ENCODE results near the gene MAG. TPM values are rescaled to one million over a fixed set of nuclear protein-coding genes. Genes with fewer than 3 reads are reported as not detected.

The MAG gene
- total and polyA plus RNA-seq, 2 of the 13 experiments (the other 11 are each of a cell fraction or from before 2014, with no cell fraction given): 0.20 to 1.3 TPM

- TF ChIP-seq ZBTB2 (CRISPR knock-in tag; IDR thresholded peaks at IDR 0.05; ENCODE audit: low read depth) (no peak), NFE2L1 (CRISPR knock-in tag; IDR thresholded peaks at IDR 0.05; ENCODE audit: borderline replicate concordance) (no peak), MBNL3 (CRISPR knock-in tag; conservative IDR thresholded peaks at IDR 0.05) (no peak), GMEB2 (CRISPR knock-in tag; IDR thresholded peaks at IDR 0.05; ENCODE audit: low read depth) (no peak), ARNT (IDR thresholded peaks at IDR 0.05) (no peak), PLRG1 (conservative IDR thresholded peaks at IDR 0.05) (no peak), ARID4A (CRISPR knock-in tag; IDR thresholded peaks at IDR 0.05; ENCODE audit: borderline replicate concordance) (peak; percentile 27; the same call in 1 of the 2 replicates), ZNF691 (CRISPR knock-in tag; IDR thresholded peaks at IDR 0.05; ENCODE audit: borderline replicate concordance, low read depth) (peak; percentile 76; the same call in 1 of the 2 replicates), AGO2 (optimal IDR thresholded peaks at IDR 0.05; ENCODE audit: low read depth, low read length) (peak; percentile 95), ASH2L (IDR thresholded peaks at IDR 0.05; ENCODE audit: insufficient read length, low read depth, low read length) (no peak), BRF2 (CRISPR knock-in tag; IDR thresholded peaks at IDR 0.05) (no peak; the same call in 1 of the 2 replicates), SALL1 (CRISPR knock-in tag; IDR thresholded peaks at IDR 0.05) (peak; percentile 74), EP300 (IDR thresholded peaks at IDR 0.05; ENCODE audit: low read depth in 2 of 2, low read length in 2 of 2) (peak; percentile 77 to 84; a peak in 2 of 4 replicates), EP300 (CRISPR knock-in tag; IDR thresholded peaks at IDR 0.05; ENCODE audit: borderline replicate concordance) (no peak; the same call in 1 of the 2 replicates), TFDP2 (CRISPR knock-in tag; IDR thresholded peaks at IDR 0.05) (peak; percentile 79), TCF12 (IDR thresholded peaks at IDR 0.05) (no peak), TCF12 (CRISPR knock-in tag; IDR thresholded peaks at IDR 0.05) (no peak)
These were observed 11.8 kb upstream of the MAG start (continued) for GRCh38 chr19:35279985-35280821.
